Measurements from ENCODE around the gene CNN1.

DNA sequence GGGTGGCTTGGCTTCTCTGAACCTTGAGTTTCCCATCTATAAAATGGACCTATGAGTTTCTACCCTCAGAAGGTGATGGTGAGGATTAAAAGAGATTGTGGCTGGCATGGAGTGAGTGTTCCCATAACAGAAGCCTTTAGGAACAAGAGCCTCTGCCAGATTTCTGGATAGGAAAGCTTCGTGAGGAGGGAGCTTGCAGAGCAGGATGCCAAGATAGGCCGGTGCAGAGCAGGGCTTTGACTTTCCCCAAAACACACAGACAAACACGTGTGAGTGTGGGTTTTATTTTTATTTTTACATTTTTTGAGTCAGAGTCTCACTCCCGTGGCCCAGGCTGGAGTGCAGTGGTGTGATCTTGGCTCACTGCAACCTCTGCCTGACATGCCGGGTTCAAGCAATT lies 3.7 kb upstream of the CNN1 start:
- TF ChIP-seq, protein P1, sequence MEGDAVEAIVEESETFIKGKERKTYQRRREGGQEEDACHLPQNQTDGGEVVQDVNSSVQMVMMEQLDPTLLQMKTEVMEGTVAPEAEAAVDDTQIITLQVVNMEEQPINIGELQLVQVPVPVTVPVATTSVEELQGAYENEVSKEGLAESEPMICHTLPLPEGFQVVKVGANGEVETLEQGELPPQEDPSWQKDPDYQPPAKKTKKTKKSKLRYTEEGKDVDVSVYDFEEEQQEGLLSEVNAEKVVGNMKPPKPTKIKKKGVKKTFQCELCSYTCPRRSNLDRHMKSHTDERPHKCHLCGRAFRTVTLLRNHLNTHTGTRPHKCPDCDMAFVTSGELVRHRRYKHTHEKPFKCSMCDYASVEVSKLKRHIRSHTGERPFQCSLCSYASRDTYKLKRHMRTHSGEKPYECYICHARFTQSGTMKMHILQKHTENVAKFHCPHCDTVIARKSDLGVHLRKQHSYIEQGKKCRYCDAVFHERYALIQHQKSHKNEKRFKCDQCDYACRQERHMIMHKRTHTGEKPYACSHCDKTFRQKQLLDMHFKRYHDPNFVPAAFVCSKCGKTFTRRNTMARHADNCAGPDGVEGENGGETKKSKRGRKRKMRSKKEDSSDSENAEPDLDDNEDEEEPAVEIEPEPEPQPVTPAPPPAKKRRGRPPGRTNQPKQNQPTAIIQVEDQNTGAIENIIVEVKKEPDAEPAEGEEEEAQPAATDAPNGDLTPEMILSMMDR (IDR thresholded peaks at IDR 0.05; ENCODE audit: low read length), result no peak
- no peak for TF ChIP-seq EZH2phosphoT487 (IDR thresholded peaks at IDR 0.05; ENCODE audit: low read length)
